ENCODE data around the gene HNF1B. TPM values are rescaled to one million over a fixed set of nuclear protein-coding genes. Genes with fewer than 3 reads are reported as not detected.

The HNF1B gene
- total RNA-seq, 1 experiment from 2014 or later: not detected

DNA sequence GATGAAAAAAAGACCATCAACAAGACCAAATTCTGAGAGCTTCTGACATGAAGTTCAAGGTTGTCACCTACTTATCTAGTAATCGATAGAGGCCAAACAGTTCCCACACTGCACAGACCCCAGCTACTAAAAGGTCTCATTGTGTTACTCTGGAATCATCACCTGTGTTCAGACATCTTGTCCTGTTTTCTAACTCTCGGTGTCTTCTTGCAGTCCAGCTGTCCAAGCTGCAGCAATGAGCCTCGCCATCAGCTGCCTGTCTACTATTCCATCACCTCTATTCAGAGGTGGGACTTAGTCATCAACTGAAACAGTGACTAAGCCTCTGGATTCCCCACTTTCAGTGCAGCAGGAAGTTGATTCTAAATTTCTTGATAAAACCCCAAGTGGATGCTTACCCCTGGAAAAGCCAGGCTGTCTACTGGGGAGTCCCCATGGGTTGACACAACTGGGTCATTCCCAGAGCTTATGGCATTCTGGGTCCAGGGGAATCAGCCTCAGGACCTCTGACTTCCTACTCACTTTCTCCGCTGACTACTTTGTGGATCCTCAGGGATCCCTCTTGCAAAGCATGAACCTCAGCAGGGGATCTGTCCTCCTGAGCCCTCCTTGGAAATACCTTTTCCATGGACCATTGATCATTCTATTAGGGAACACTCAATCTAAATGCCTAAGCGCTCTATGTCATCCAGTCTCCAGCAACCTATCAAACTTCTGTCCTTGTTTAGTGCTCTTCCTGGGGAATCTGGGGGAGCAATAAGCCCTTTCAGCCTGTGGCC, 46.5 kb downstream of the HNF1B start:
- Mint-ChIP-seq H3K4me3 (ENCODE audit: unreplicated experiment) (no peak overlapping the region), H3K36me3 (ENCODE audit: insufficient read depth, unreplicated experiment) (no peaks in the 10 kb centered on the region), H3K4me1 (ENCODE audit: insufficient read depth, unreplicated experiment) (peaks cover 19% of the 10 kb centered on the region), H3K9me3 (ENCODE audit: unreplicated experiment) (no peaks in the 10 kb centered on the region), H3K27ac (ENCODE audit: low read depth, unreplicated experiment) (no peak overlapping the region), H3K27me3 (ENCODE audit: insufficient read depth, unreplicated experiment) (no peaks in the 10 kb centered on the region)
- ChIA-PET POLR2A (no interaction called here), CTCF (interaction anchor here (0.6 to 0.9 kb wide), 2 partner anchors 26 to 72 kb away, joined by 3 read pairs; no protein-coding TSS in a partner anchor)
- DNase-seq (ENCODE audit: unreplicated experiment): peak; percentile 52
- BruUV-seq (replicated peaks): no TSS peak
- TF ChIP-seq, protein P1, sequence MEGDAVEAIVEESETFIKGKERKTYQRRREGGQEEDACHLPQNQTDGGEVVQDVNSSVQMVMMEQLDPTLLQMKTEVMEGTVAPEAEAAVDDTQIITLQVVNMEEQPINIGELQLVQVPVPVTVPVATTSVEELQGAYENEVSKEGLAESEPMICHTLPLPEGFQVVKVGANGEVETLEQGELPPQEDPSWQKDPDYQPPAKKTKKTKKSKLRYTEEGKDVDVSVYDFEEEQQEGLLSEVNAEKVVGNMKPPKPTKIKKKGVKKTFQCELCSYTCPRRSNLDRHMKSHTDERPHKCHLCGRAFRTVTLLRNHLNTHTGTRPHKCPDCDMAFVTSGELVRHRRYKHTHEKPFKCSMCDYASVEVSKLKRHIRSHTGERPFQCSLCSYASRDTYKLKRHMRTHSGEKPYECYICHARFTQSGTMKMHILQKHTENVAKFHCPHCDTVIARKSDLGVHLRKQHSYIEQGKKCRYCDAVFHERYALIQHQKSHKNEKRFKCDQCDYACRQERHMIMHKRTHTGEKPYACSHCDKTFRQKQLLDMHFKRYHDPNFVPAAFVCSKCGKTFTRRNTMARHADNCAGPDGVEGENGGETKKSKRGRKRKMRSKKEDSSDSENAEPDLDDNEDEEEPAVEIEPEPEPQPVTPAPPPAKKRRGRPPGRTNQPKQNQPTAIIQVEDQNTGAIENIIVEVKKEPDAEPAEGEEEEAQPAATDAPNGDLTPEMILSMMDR (IDR thresholded peaks at IDR 0.05; ENCODE audit: unreplicated experiment): no peak
- intact Hi-C loops (cut with micrococcal nuclease): no loop called here

- Mint-ChIP-seq H3K9me3 (ENCODE audit: unreplicated experiment) (no peaks in the 10 kb centered on the region), H3K4me1 (ENCODE audit: insufficient read depth, unreplicated experiment) (peaks cover 10% of the 10 kb centered on the region), H3K27me3 (ENCODE audit: insufficient read depth, unreplicated experiment) (no peaks in the 10 kb centered on the region), H3K27ac (ENCODE audit: low read depth, unreplicated experiment) (no peak overlapping the region), H3K36me3 (ENCODE audit: insufficient read depth, unreplicated experiment) (no peaks in the 10 kb centered on the region), H3K4me3 (ENCODE audit: unreplicated experiment) (no peak overlapping the region)
- CTCF ChIA-PET: no interaction called here
- intact Hi-C loops (cut with micrococcal nuclease): no loop called here
- no TSS peak for BruUV-seq (replicated peaks)
- POLR2A ChIA-PET: no interaction called here
- TF ChIP-seq, protein P1 (IDR thresholded peaks at IDR 0.05; ENCODE audit: unreplicated experiment): no peak
- DNase-seq (ENCODE audit: unreplicated experiment): no peak
Measured at GRCh38 chr17:37697381-37697780, 47.5 kb downstream of the HNF1B start.

DNA sequence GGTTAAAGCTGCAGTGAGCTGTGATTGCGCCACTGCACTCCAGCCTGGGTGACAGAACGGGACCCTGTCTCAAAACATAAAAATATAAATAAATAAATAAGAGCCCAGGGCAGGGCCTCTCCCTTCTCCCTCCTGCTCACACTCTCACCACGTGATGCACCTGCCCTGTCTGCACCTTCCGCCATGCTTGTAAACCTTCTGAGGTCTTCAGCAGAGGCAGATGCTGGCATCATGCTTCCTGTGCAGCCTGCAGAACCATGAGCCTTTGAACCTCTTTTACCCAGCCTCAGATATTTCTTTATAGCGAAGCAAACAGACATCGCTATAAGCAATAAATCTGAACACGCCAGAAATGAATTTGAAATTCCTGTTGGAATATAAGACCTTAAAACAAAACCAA, 48.5 kb downstream of the HNF1B start:
- no peaks in the 10 kb centered on the region for H3K27me3 Mint-ChIP-seq (ENCODE audit: insufficient read depth, unreplicated experiment)
- no peak overlapping the region for H3K4me3 Mint-ChIP-seq (ENCODE audit: unreplicated experiment)
- ChIA-PET CTCF (no interaction called here), POLR2A (no interaction called here)
- intact Hi-C loops (cut with micrococcal nuclease): no loop called here
- no peaks in the 10 kb centered on the region for H3K9me3 Mint-ChIP-seq (ENCODE audit: unreplicated experiment)
- DNase-seq (ENCODE audit: unreplicated experiment): no peak
- H3K4me1 Mint-ChIP-seq (ENCODE audit: insufficient read depth, unreplicated experiment): peaks cover 7% of the 10 kb centered on the region
- TF ChIP-seq, protein P1 (IDR thresholded peaks at IDR 0.05; ENCODE audit: unreplicated experiment): no peak
- no TSS peak for BruUV-seq (replicated peaks)
- H3K27ac Mint-ChIP-seq (ENCODE audit: low read depth, unreplicated experiment): no peak overlapping the region
- H3K36me3 Mint-ChIP-seq (ENCODE audit: insufficient read depth, unreplicated experiment): no peaks in the 10 kb centered on the region

DNA sequence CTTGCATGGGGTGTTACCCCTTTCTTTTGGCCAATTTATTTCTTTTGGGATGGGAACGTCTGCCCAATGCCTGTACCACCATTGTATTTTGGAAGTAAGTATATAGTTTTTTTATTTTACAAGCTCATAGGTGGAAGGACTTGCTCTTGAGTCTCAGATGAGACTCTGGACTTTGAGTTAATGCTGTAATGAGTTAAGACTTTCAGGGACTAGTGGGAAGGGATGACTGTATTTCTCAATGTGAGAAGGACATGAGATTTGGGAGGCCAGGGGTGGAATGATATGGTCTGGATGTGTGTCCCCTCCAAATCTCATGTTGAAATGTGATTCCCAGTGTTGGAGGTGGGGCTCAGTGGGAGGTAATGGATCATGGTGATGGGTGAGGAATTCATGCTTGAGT, 49.1 kb downstream of the HNF1B start:
- CTCF ChIA-PET: no interaction called here
- no peak for DNase-seq (ENCODE audit: unreplicated experiment)
- POLR2A ChIA-PET: interaction anchor here (0.6 to 1.3 kb wide), 2 partner anchors 8 to 22 kb away, joined by 3 read pairs; no protein-coding TSS in a partner anchor
- H3K4me3 Mint-ChIP-seq (ENCODE audit: unreplicated experiment): no peak overlapping the region
- intact Hi-C loops (cut with micrococcal nuclease): no loop called here
- no peaks in the 10 kb centered on the region for H3K9me3 Mint-ChIP-seq (ENCODE audit: unreplicated experiment)
- TF ChIP-seq, protein P1 (IDR thresholded peaks at IDR 0.05; ENCODE audit: unreplicated experiment): no peak
- no peaks in the 10 kb centered on the region for H3K27me3 Mint-ChIP-seq (ENCODE audit: insufficient read depth, unreplicated experiment)
- no TSS peak for BruUV-seq (replicated peaks)
- H3K27ac Mint-ChIP-seq (ENCODE audit: low read depth, unreplicated experiment): no peak overlapping the region
- H3K36me3 Mint-ChIP-seq (ENCODE audit: insufficient read depth, unreplicated experiment): no peaks in the 10 kb centered on the region
- peaks cover 7% of the 10 kb centered on the region for H3K4me1 Mint-ChIP-seq (ENCODE audit: insufficient read depth, unreplicated experiment)

Measured in MCF 10A (cell line).